ENCODE data around the gene PACRG.

GRCh38 chr6:163066200-163066599, 338.4 kb downstream of the PACRG start:
- TF ChIP-seq, protein P1, sequence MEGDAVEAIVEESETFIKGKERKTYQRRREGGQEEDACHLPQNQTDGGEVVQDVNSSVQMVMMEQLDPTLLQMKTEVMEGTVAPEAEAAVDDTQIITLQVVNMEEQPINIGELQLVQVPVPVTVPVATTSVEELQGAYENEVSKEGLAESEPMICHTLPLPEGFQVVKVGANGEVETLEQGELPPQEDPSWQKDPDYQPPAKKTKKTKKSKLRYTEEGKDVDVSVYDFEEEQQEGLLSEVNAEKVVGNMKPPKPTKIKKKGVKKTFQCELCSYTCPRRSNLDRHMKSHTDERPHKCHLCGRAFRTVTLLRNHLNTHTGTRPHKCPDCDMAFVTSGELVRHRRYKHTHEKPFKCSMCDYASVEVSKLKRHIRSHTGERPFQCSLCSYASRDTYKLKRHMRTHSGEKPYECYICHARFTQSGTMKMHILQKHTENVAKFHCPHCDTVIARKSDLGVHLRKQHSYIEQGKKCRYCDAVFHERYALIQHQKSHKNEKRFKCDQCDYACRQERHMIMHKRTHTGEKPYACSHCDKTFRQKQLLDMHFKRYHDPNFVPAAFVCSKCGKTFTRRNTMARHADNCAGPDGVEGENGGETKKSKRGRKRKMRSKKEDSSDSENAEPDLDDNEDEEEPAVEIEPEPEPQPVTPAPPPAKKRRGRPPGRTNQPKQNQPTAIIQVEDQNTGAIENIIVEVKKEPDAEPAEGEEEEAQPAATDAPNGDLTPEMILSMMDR (IDR thresholded peaks at IDR 0.05; ENCODE audit: poor library complexity, severe bottlenecking): no peak
- TF ChIP-seq RAD21 (conservative IDR thresholded peaks at IDR 0.05) (no peak), EZH2 (IDR thresholded peaks at IDR 0.05; ENCODE audit: borderline replicate concordance, insufficient read depth, low read length, poor library complexity, severe bottlenecking) (no peak), POLR2AphosphoS5 (IDR thresholded peaks at IDR 0.05) (no peak), EP300 (conservative IDR thresholded peaks at IDR 0.05; ENCODE audit: poor library complexity, severe bottlenecking) (no peak), TAF1 (IDR thresholded peaks at IDR 0.05; ENCODE audit: low read depth) (no peak), SMC3 (conservative IDR thresholded peaks at IDR 0.05; ENCODE audit: poor library complexity) (no peak), MXI1 (conservative IDR thresholded peaks at IDR 0.05; ENCODE audit: poor library complexity, severe bottlenecking) (no peak)
- TF ChIP-seq, protein P2, sequence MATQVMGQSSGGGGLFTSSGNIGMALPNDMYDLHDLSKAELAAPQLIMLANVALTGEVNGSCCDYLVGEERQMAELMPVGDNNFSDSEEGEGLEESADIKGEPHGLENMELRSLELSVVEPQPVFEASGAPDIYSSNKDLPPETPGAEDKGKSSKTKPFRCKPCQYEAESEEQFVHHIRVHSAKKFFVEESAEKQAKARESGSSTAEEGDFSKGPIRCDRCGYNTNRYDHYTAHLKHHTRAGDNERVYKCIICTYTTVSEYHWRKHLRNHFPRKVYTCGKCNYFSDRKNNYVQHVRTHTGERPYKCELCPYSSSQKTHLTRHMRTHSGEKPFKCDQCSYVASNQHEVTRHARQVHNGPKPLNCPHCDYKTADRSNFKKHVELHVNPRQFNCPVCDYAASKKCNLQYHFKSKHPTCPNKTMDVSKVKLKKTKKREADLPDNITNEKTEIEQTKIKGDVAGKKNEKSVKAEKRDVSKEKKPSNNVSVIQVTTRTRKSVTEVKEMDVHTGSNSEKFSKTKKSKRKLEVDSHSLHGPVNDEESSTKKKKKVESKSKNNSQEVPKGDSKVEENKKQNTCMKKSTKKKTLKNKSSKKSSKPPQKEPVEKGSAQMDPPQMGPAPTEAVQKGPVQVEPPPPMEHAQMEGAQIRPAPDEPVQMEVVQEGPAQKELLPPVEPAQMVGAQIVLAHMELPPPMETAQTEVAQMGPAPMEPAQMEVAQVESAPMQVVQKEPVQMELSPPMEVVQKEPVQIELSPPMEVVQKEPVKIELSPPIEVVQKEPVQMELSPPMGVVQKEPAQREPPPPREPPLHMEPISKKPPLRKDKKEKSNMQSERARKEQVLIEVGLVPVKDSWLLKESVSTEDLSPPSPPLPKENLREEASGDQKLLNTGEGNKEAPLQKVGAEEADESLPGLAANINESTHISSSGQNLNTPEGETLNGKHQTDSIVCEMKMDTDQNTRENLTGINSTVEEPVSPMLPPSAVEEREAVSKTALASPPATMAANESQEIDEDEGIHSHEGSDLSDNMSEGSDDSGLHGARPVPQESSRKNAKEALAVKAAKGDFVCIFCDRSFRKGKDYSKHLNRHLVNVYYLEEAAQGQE (IDR thresholded peaks at IDR 0.05; ENCODE audit: borderline replicate concordance): no peak

Measured in neural cell (in vitro differentiated cells).